ENCODE data around the gene SDC3. TPM values are rescaled to one million over a fixed set of nuclear protein-coding genes. Genes with fewer than 3 reads are reported as not detected.

SDC3 gene
- total and polyA plus RNA-seq, 4 donors: 3.3 to 27.5 (median 16.6) TPM

DNA sequence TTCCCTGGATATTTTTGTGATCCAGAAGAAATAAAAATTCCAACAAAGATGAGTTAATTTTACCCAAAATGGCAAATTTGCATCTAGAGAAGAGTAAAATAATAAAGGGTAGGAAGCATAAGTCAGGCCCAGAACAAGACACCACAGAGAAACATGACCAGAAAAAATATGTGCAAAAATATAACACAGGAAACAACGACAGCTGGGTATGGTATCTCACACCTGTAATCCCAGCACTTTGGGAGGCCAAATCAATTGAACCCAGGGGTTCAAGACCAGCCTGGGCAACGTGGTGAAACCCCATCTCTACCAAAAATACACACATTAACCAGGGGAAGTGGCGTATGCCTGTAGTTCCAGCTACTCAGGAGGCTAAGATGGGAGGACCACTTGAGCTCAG lies 39.7 kb upstream of the SDC3 start (continued):
- TF ChIP-seq, protein P1, sequence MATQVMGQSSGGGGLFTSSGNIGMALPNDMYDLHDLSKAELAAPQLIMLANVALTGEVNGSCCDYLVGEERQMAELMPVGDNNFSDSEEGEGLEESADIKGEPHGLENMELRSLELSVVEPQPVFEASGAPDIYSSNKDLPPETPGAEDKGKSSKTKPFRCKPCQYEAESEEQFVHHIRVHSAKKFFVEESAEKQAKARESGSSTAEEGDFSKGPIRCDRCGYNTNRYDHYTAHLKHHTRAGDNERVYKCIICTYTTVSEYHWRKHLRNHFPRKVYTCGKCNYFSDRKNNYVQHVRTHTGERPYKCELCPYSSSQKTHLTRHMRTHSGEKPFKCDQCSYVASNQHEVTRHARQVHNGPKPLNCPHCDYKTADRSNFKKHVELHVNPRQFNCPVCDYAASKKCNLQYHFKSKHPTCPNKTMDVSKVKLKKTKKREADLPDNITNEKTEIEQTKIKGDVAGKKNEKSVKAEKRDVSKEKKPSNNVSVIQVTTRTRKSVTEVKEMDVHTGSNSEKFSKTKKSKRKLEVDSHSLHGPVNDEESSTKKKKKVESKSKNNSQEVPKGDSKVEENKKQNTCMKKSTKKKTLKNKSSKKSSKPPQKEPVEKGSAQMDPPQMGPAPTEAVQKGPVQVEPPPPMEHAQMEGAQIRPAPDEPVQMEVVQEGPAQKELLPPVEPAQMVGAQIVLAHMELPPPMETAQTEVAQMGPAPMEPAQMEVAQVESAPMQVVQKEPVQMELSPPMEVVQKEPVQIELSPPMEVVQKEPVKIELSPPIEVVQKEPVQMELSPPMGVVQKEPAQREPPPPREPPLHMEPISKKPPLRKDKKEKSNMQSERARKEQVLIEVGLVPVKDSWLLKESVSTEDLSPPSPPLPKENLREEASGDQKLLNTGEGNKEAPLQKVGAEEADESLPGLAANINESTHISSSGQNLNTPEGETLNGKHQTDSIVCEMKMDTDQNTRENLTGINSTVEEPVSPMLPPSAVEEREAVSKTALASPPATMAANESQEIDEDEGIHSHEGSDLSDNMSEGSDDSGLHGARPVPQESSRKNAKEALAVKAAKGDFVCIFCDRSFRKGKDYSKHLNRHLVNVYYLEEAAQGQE (IDR thresholded peaks at IDR 0.05): no peak
- TF ChIP-seq TAF1 (conservative IDR thresholded peaks at IDR 0.05): no peak
- TF ChIP-seq RXRA (IDR thresholded peaks at IDR 0.05): no peak
- TF ChIP-seq, protein P2, sequence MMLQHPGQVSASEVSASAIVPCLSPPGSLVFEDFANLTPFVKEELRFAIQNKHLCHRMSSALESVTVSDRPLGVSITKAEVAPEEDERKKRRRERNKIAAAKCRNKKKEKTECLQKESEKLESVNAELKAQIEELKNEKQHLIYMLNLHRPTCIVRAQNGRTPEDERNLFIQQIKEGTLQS (IDR thresholded peaks at IDR 0.05): no peak
- no peak for TF ChIP-seq JUND (IDR thresholded peaks at IDR 0.05)

DNA sequence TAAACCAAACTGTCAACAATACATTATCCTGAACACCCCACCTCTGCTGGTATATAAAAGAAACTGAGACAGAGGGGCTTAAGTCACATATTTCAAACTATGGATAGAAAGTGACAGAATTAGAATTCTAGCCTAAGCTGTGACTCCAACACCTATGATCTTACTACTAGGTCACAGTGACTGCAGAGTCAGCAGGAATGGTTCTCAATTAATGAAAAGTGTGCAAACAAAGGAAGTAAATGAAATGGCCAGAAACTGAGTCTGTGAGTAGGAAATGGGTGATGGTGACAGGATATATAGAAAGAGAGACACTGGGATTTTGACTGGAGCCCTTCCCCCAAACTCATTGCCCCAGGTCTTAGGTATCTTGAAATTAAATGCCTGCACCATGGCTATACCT lies 38.7 kb upstream of the SDC3 start:
- Histone ChIP-seq H3K4me1 (ENCODE audit: control insufficient read depth in 4 of 4, insufficient read depth in 4 of 4, low read length in 3 of 4) (peaks cover 0 to 9% (median 1%) of the 10 kb centered on the region in 4 donors), H3K27me3 (ENCODE audit: control insufficient read depth in 4 of 4, insufficient read depth in 4 of 4, low read length in 3 of 4) (no peaks in the 10 kb centered on the region), H3K9me3 (ENCODE audit: control insufficient read depth in 4 of 4, low read length in 3 of 4) (no peaks in the 10 kb centered on the region), H3K36me3 (ENCODE audit: control insufficient read depth in 4 of 4, insufficient read depth in 3 of 4, low read depth in 1 of 4, low read length in 3 of 4) (peaks cover 11 to 58% (median 49%) of the 10 kb centered on the region in 4 donors), H3K4me3 (ENCODE audit: low read depth in 1 of 3, low read length in 3 of 3) (no peak overlapping the region), H3K27ac (ENCODE audit: low read depth in 1 of 2, low read length in 2 of 2) (no peak overlapping the region), H3K9ac (ENCODE audit: low read depth in 1 of 2, low read length in 2 of 2) (no peak overlapping the region)
- no peak for DNase-seq (ENCODE audit: low spot score)
- no peak for TF ChIP-seq TAF1 (conservative IDR thresholded peaks at IDR 0.05)
- TF ChIP-seq HNF4A (conservative IDR thresholded peaks at IDR 0.05): no peak
- no peak for TF ChIP-seq RAD21 (IDR thresholded peaks at IDR 0.05)
- TF ChIP-seq, protein P3, sequence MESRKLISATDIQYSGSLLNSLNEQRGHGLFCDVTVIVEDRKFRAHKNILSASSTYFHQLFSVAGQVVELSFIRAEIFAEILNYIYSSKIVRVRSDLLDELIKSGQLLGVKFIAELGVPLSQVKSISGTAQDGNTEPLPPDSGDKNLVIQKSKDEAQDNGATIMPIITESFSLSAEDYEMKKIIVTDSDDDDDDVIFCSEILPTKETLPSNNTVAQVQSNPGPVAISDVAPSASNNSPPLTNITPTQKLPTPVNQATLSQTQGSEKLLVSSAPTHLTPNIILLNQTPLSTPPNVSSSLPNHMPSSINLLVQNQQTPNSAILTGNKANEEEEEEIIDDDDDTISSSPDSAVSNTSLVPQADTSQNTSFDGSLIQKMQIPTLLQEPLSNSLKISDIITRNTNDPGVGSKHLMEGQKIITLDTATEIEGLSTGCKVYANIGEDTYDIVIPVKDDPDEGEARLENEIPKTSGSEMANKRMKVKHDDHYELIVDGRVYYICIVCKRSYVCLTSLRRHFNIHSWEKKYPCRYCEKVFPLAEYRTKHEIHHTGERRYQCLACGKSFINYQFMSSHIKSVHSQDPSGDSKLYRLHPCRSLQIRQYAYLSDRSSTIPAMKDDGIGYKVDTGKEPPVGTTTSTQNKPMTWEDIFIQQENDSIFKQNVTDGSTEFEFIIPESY (IDR thresholded peaks at IDR 0.05): no peak
- TF ChIP-seq, protein P2 (IDR thresholded peaks at IDR 0.05): no peak
- no peak for TF ChIP-seq EGR1 (IDR thresholded peaks at IDR 0.05; ENCODE audit: low read depth in 2 of 2)
- TF ChIP-seq NR2F2 (IDR thresholded peaks at IDR 0.05): no peak
- no peak for TF ChIP-seq HNF4G (IDR thresholded peaks at IDR 0.05)
- TF ChIP-seq FOXA1 (IDR thresholded peaks at IDR 0.05): no peak

DNA sequence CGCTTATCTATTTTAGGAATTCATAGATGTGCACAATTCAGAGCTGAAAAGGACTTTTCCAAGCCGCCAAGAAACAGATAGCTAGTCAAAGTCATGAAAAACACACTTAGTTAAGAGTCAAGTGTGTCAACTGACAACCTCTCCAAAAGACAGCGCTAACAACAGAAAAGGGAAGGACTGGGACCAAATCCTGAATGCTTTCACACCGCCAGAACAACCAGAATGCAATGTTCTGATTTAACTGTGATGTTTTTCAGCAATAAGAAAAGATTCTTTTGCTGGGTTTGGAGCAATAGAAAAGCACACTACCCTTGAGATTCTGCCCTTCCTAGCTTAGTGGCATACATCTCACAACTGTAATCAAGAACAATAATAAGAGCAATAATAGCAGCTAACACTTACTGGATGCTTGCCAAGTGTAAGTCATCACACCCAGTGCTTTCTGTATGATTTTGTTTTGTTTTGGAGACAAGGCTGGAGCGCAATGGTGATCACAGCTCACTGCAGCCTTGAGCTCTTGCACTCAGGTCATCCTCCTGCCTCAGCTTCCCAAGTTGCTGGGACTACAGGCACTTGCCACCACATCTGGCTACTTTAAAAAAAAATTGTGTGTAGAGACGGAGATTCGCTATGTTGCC lies 33.9 kb upstream of the SDC3 start:
- Histone ChIP-seq H3K9ac (ENCODE audit: low read depth in 1 of 2, low read length in 2 of 2) (no peak overlapping the region), H3K36me3 (ENCODE audit: control insufficient read depth in 4 of 4, insufficient read depth in 3 of 4, low read depth in 1 of 4, low read length in 3 of 4) (peaks cover 13 to 50% (median 40%) of the 10 kb centered on the region in 4 donors), H3K9me3 (ENCODE audit: control insufficient read depth in 4 of 4, low read length in 3 of 4) (no peaks in the 10 kb centered on the region), H3K27ac (ENCODE audit: low read depth in 1 of 2, low read length in 2 of 2) (no peak overlapping the region), H3K27me3 (ENCODE audit: control insufficient read depth in 4 of 4, insufficient read depth in 4 of 4, low read length in 3 of 4) (no peaks in the 10 kb centered on the region), H3K4me3 (ENCODE audit: low read depth in 1 of 3, low read length in 3 of 3) (no peak overlapping the region), H3K4me1 (ENCODE audit: control insufficient read depth in 4 of 4, insufficient read depth in 4 of 4, low read length in 3 of 4) (peaks cover 0 to 5% (median 0%) of the 10 kb centered on the region in 4 donors)
- no peak for TF ChIP-seq EGR1 (IDR thresholded peaks at IDR 0.05; ENCODE audit: low read depth in 2 of 2)
- no peak for TF ChIP-seq FOXA1 (IDR thresholded peaks at IDR 0.05)
- TF ChIP-seq, protein P3 (IDR thresholded peaks at IDR 0.05): no peak
- TF ChIP-seq RAD21 (IDR thresholded peaks at IDR 0.05): no peak
- no peak for TF ChIP-seq YY1 (IDR thresholded peaks at IDR 0.05)
- DNase-seq (ENCODE audit: low spot score): no peak
- 94% methylated on average over 7 of the region's 7 CpGs for whole genome bisulfite sequencing

All from liver (tissue), 9 donors.